Gastroesophageal sphincter (tissue), 4 donors: ENCODE results near the gene SYNM. TPM values are rescaled to one million over a fixed set of nuclear protein-coding genes. Genes with fewer than 3 reads are reported as not detected.

Experiments used
- ATAC-seq: fragments of 150-250 bp; one replicate; pipeline ENCODE4 v1.9.1; 2016; ENCODE audit warnings: mild to moderate bottlenecking, moderate library complexity
- H3K27ac ChIP-seq, 4 donors: fragments of 200-600 bp; sonication (generic) in 3 of 4; 1 replicate in 3 of 4; 2 replicates in 1 of 4; pipeline ENCODE4 v1.5.1; 2016 to 2019
- H3K27me3 ChIP-seq: fragments of 200-600 bp; sonication (generic); one replicate; pipeline ENCODE4 v1.5.1; 2019
- H3K36me3 ChIP-seq, 2 donors: fragments of 200-600 bp; sonication (generic); one replicate each; pipeline ENCODE4 v1.5.1; 2019; ENCODE audit warnings: control low read depth in 1 of 2
- H3K4me1 ChIP-seq, 3 donors: fragments of 200-600 bp; sonication (generic); 1 replicate in 2 of 3; 2 replicates in 1 of 3; pipeline ENCODE4 v1.5.1; 2016 to 2019; ENCODE audit warnings: control low read depth in 2 of 3
- H3K4me3 ChIP-seq, 2 donors: fragments of 200-600 bp; sonication (generic); one replicate each; pipeline ENCODE4 v1.5.1; 2019; ENCODE audit warnings: mild to moderate bottlenecking in 1 of 2, moderate library complexity in 1 of 2
- H3K9me3 ChIP-seq, 3 donors: fragments of 200-600 bp; sonication (generic); one replicate each; pipeline ENCODE4 v1.5.1; 2017 to 2019; ENCODE audit warnings: control low read depth in 2 of 3
- CTCF ChIP-seq, 4 experiments: fragments of 200-600 bp in 2 of 4; fragments of 450-650 bp in 2 of 4; sonication (generic) in 1 of 4; IDR thresholded peaks; one replicate each; pipeline ENCODE4 v1.5.1; 2017 to 2019; ENCODE audit warnings: antibody characterized with exemption in 4 of 4, mild to moderate bottlenecking in 2 of 4, moderate library complexity in 2 of 4
- EP300 ChIP-seq: sonication (generic); formaldehyde crosslinking; IDR thresholded peaks from one replicate; pipeline ENCODE4 v1.6.1; 2017; ENCODE audit warnings: antibody characterized with exemption, mild to moderate bottlenecking
- POLR2A ChIP-seq, 2 donors: fragments of 450-650 bp; IDR thresholded peaks; one replicate each; pipeline ENCODE4 v1.6.1; 2017; ENCODE audit warnings: antibody characterized with exemption in 2 of 2, mild to moderate bottlenecking in 2 of 2, moderate library complexity in 1 of 2
- POLR2AphosphoS5 ChIP-seq: sonication (generic); formaldehyde crosslinking; IDR thresholded peaks from one replicate; pipeline ENCODE4 v1.6.1; 2017; ENCODE audit warnings: antibody characterized with exemption
- WGBS, 2 donors: methylation state at CpG; one replicate each; pipeline ENCODE4 v1.1.5; 2018; ENCODE audit warnings: low coverage in 1 of 2; 5-methylcytosine and 5-hydroxymethylcytosine counted together
- total RNA-seq, 4 donors: library from RNA; depleted of rRNA; stranded (reverse); fragments of >200 nt; gene quantifications; one replicate each; pipeline ENCODE4 v1.1.0, GENCODE V29; 2016

Gene SYNM
- total RNA-seq, 4 donors from 2014 or later: 1,155 to 2,820 (median 1,765) TPM

DNA sequence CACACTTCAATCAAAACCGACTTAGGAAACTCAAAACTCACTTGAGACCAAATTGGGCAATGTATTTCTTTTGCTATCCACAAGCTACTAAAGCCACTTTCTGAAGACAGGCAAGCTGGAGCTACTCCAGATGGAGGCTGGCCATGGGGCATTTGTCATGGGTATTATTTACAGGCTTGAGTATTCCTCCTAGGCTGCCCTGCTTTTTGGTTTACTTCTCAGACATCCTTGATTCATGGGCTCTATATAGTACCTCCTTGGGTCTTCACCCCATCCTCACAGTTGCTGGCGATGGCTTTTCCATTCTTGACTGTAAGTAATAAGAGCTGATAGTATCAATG is 18.6 kb upstream of the SYNM start:
- Histone ChIP-seq H3K27me3 (no peaks in the 10 kb centered on the region), H3K4me1 (no peaks in the 10 kb centered on the region), H3K4me3 (no peak overlapping the region), H3K36me3 (no peaks in the 10 kb centered on the region), H3K9me3 (peaks cover 0 to 5% (median 0%) of the 10 kb centered on the region in 3 donors), H3K27ac (peak overlapping the region in 2 of 4 donors; percentile 60 to 72)
- TF ChIP-seq POLR2AphosphoS5 (no peak), POLR2A (IDR thresholded peaks at IDR 0.05) (no peak), CTCF (IDR thresholded peaks at IDR 0.05) (no peak), EP300 (no peak)
- WGBS, 2 donors: 95% methylated on average over 2 of the region's 2 CpGs; no CpG with 5 or more reads in 1 of the 2 donors
- no peak for ATAC-seq

- no peak overlapping the region for H3K4me3 ChIP-seq
- WGBS, 2 donors: 87 to 89% methylated on average over 9 of the region's 11 CpGs
- no peaks in the 10 kb centered on the region for H3K27me3 ChIP-seq
- ATAC-seq: no peak
- H3K9me3 ChIP-seq: peaks cover 0 to 4% (median 0%) of the 10 kb centered on the region in 3 donors
- H3K4me1 ChIP-seq: no peaks in the 10 kb centered on the region
- H3K27ac ChIP-seq: peak overlapping the region in 1 of 4 donors; percentile 12
- TF ChIP-seq EP300: no peak
- H3K36me3 ChIP-seq: no peaks in the 10 kb centered on the region
Observed at GRCh38 chr15:99087405-99087943, 17.4 kb upstream of the SYNM start.

DNA sequence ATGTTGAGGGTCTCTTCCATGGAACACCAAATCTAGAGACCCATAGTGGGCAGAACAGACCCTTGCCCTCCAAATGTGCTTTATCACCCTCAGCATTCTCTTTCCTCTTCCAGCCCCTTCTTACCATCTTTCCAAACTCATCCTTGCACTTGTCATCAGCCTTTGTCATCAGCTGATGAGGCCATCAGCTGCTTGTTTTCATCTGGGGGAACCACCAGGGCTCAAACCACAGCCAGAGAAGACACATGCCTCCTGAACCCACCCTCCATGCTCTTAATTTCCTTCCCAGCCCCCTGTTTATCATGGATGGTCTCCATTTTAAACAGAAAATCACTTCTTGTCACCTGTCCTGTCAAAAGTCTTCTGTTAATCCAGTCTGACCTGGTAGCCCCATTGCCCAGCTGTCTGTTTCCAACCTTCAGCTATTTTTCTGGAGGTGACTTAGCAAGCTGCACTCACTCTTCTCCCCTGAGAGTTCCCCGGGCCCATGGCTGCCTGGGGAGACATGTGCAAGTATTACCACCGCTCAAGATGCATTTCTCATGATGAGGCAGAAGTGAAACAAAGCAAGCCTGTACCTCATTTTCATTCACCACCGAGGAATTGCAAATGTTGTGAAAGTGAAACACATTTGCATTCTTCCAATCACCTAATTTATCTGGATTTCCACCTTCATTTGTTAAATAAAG is 14.7 kb upstream of the SYNM start:
- H3K9me3 ChIP-seq: no peaks in the 10 kb centered on the region
- no peak for ATAC-seq
- H3K4me3 ChIP-seq: no peak overlapping the region
- WGBS, 2 donors: 47 to 56% methylated on average over 3 of the region's 3 CpGs
- H3K4me1 ChIP-seq: no peaks in the 10 kb centered on the region
- no peaks in the 10 kb centered on the region for H3K27me3 ChIP-seq
- no peaks in the 10 kb centered on the region for H3K36me3 ChIP-seq
- TF ChIP-seq POLR2AphosphoS5 (no peak), POLR2A (IDR thresholded peaks at IDR 0.05) (no peak), CTCF (IDR thresholded peaks at IDR 0.05) (no peak), EP300 (no peak)
- H3K27ac ChIP-seq: no peak overlapping the region

DNA sequence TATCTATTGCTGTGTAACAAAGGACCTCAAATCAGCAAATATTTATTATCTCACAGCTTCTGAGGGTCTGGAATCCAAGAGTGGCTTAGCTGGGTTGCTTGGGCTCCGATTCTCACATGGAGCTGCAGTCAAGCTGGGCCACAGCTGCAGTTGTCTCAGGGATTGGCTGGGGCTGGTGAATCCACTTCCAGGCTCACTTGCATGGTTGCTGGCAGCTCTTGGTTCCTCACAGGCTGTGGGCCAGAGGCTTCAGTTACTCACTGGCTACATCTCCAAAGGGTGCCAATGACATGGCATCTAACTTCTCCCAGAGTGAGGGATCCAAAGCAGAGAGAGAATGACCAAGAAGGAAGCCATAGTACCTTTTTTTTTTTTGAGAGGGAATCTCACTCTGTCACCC is 13.9 kb upstream of the SYNM start:
- 100% methylated on average over 1 of the region's 1 CpG; no CpG with 5 or more reads in 1 of the 2 donors for WGBS, 2 donors
- no peak for TF ChIP-seq POLR2A (IDR thresholded peaks at IDR 0.05)
- no peak for TF ChIP-seq CTCF (IDR thresholded peaks at IDR 0.05)
- no peak for TF ChIP-seq EP300
- TF ChIP-seq POLR2AphosphoS5: no peak
- H3K36me3 ChIP-seq: no peaks in the 10 kb centered on the region
- no peak overlapping the region for H3K4me3 ChIP-seq
- no peak overlapping the region for H3K27ac ChIP-seq
- ATAC-seq: no peak
- H3K9me3 ChIP-seq: no peaks in the 10 kb centered on the region
- H3K27me3 ChIP-seq: no peaks in the 10 kb centered on the region
- peaks cover 0 to under 1% (median 0%) of the 10 kb centered on the region in 3 donors for H3K4me1 ChIP-seq

- peaks cover 0 to 17% (median 4%) of the 10 kb centered on the region in 3 donors for H3K4me1 ChIP-seq
- H3K36me3 ChIP-seq: no peaks in the 10 kb centered on the region
- no peak overlapping the region for H3K27ac ChIP-seq
- no peak for ATAC-seq
- no peaks in the 10 kb centered on the region for H3K27me3 ChIP-seq
- 73 to 80% methylated on average over 5 of the region's 13 CpGs for WGBS, 2 donors
- TF ChIP-seq CTCF (IDR thresholded peaks at IDR 0.05): no peak
- no peak for TF ChIP-seq POLR2A (IDR thresholded peaks at IDR 0.05)
- no peak for TF ChIP-seq EP300
- no peak for TF ChIP-seq POLR2AphosphoS5
- H3K4me3 ChIP-seq: no peak overlapping the region
- H3K9me3 ChIP-seq: no peaks in the 10 kb centered on the region
Observed at GRCh38 chr15:99092554-99093172, 12.2 kb upstream of the SYNM start.
